ENCODE results near the gene AMMECR1.

GRCh38 chrX:110318664-110318968 is 731 bp upstream of the AMMECR1 start:
- TF ChIP-seq EZH2 (IDR thresholded peaks at IDR 0.05; ENCODE audit: insufficient read depth, poor library complexity, severe bottlenecking) (no peak), EZH2phosphoT487 (IDR thresholded peaks at IDR 0.05; ENCODE audit: insufficient read depth, low read depth) (no peak)

Measured in GM23248 (cell line).